ENCODE data around the gene YPEL2. TPM values are rescaled to one million over a fixed set of nuclear protein-coding genes. Genes with fewer than 3 reads are reported as not detected.

Gene YPEL2
- total and polyA plus RNA-seq, 2 donors (not counting 1 experiment from before 2014, with no cell fraction given) = 4.8 to 7.8 TPM

- no peak overlapping the region for H3K4me2 ChIP-seq (ENCODE audit: extremely low read depth, insufficient read depth, low read length)
- H3K9ac ChIP-seq (ENCODE audit: insufficient read depth, low read length) = no peak overlapping the region
- H4K20me1 ChIP-seq (ENCODE audit: control insufficient read depth, extremely low read depth, insufficient read depth, low read length) = no peaks in the 10 kb centered on the region
- peaks cover 35% of the 10 kb centered on the region for H3K4me1 ChIP-seq (ENCODE audit: control insufficient read depth, extremely low read depth, insufficient read depth, low read length)
- no peaks in the 10 kb centered on the region for H3K9me3 ChIP-seq (ENCODE audit: control insufficient read depth, insufficient read depth, low read depth, low read length)
- no peak overlapping the region for H3K27ac ChIP-seq (ENCODE audit: insufficient read depth, low read length)
- H3K36me3 ChIP-seq (ENCODE audit: control insufficient read depth, insufficient read depth, low read length) = no peaks in the 10 kb centered on the region
- no peak overlapping the region for H3K4me3 ChIP-seq (replicated peaks in 1 of 4; ENCODE audit: control extremely low read depth in 1 of 4, insufficient read depth in 1 of 4, low read depth in 3 of 4, low read length in 4 of 4)
- TF ChIP-seq CTCF (conservative IDR thresholded peaks at IDR 0.05 in 1 of 2, IDR thresholded peaks at IDR 0.05 in 1 of 2; ENCODE audit: low read depth in 1 of 2, low read length in 2 of 2) (no peak), EZH2 (IDR thresholded peaks at IDR 0.05; ENCODE audit: low read length, missing control alignments) (no peak)
- no peaks in the 10 kb centered on the region for H3K27me3 ChIP-seq (ENCODE audit: control insufficient read depth, insufficient read depth, low read length)
- no peak for DNase-seq (ENCODE audit: low read depth in 2 of 2)
- no peaks in the 10 kb centered on the region for H3K79me2 ChIP-seq (ENCODE audit: control insufficient read depth, insufficient read depth, low read length)
- H2AFZ ChIP-seq (ENCODE audit: low read length) = no peak overlapping the region
Observed at GRCh38 chr17:59368218-59368857, 36.9 kb downstream of the YPEL2 start.

GRCh38 chr17:59369031-59369975, 37.8 kb downstream of the YPEL2 start:
- no peak overlapping the region for H3K4me2 ChIP-seq (ENCODE audit: extremely low read depth, insufficient read depth, low read length)
- TF ChIP-seq CTCF (conservative IDR thresholded peaks at IDR 0.05 in 1 of 2, IDR thresholded peaks at IDR 0.05 in 1 of 2; ENCODE audit: low read depth in 1 of 2, low read length in 2 of 2) (no peak), EZH2 (IDR thresholded peaks at IDR 0.05; ENCODE audit: low read length, missing control alignments) (no peak)

DNA sequence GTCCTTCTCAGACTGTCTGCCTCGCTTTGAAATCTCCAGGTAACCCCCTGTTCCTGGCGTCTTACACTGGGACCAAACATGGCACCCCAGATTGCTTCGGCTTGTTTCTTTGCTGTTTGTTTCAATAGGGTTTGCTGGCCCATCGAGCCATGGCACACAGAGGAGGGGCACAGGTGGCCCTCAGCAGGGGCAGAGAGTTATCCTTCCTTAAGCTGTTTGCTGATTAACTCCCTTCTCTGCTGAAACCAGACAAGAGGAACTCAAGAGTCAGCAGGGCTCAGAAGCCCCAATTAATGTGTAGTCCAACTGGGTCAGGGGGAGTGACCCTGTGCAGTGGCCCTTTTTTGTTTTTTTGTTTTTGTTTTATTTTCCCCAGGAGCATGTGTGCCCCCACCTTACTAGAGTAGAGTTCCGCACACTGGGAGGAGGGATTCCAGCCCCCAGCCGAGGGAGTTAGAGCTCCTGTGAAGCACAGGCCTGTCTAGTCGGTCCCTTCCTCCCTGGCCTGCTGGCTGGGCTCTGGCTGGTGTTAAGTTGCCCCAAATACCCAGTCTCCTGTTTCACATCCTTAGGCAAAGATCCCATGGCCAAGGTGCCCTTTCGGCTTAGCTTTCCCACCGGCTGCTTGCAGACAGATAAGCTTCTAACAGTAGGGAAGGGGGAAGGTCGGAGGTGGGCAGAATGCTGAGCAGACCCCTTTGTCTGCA, 39.3 kb downstream of the YPEL2 start:
- H4K20me1 ChIP-seq (ENCODE audit: control insufficient read depth, extremely low read depth, insufficient read depth, low read length) = no peaks in the 10 kb centered on the region
- H3K9ac ChIP-seq (ENCODE audit: insufficient read depth, low read length) = no peak overlapping the region
- peaks cover 31% of the 10 kb centered on the region for H3K4me1 ChIP-seq (ENCODE audit: control insufficient read depth, extremely low read depth, insufficient read depth, low read length)
- no peak overlapping the region for H3K27ac ChIP-seq (ENCODE audit: insufficient read depth, low read length)
- H3K4me3 ChIP-seq (replicated peaks in 1 of 4; ENCODE audit: control extremely low read depth in 1 of 4, insufficient read depth in 1 of 4, low read depth in 3 of 4, low read length in 4 of 4) = no peak overlapping the region
- H3K9me3 ChIP-seq (ENCODE audit: control insufficient read depth, insufficient read depth, low read depth, low read length) = no peaks in the 10 kb centered on the region
- H3K4me2 ChIP-seq (ENCODE audit: extremely low read depth, insufficient read depth, low read length) = no peak overlapping the region
- TF ChIP-seq EZH2 (IDR thresholded peaks at IDR 0.05; ENCODE audit: low read length, missing control alignments) = no peak
- no peak for TF ChIP-seq CTCF (conservative IDR thresholded peaks at IDR 0.05 in 1 of 2, IDR thresholded peaks at IDR 0.05 in 1 of 2; ENCODE audit: low read depth in 1 of 2, low read length in 2 of 2)
- no peaks in the 10 kb centered on the region for H3K27me3 ChIP-seq (ENCODE audit: control insufficient read depth, insufficient read depth, low read length)
- no peak overlapping the region for H2AFZ ChIP-seq (ENCODE audit: low read length)
- H3K79me2 ChIP-seq (ENCODE audit: control insufficient read depth, insufficient read depth, low read length) = no peaks in the 10 kb centered on the region
- no peaks in the 10 kb centered on the region for H3K36me3 ChIP-seq (ENCODE audit: control insufficient read depth, insufficient read depth, low read length)
- DNase-seq (ENCODE audit: low read depth in 2 of 2) = no peak

More at GRCh38 chr17:59369031-59369975, 37.8 kb downstream of the YPEL2 start:
- H3K27me3 ChIP-seq (ENCODE audit: control insufficient read depth, insufficient read depth, low read length) = no peaks in the 10 kb centered on the region
- no peaks in the 10 kb centered on the region for H3K9me3 ChIP-seq (ENCODE audit: control insufficient read depth, insufficient read depth, low read depth, low read length)
- no peak overlapping the region for H3K27ac ChIP-seq (ENCODE audit: insufficient read depth, low read length)
- H3K79me2 ChIP-seq (ENCODE audit: control insufficient read depth, insufficient read depth, low read length) = no peaks in the 10 kb centered on the region
- no peak overlapping the region for H3K9ac ChIP-seq (ENCODE audit: insufficient read depth, low read length)
- H3K4me1 ChIP-seq (ENCODE audit: control insufficient read depth, extremely low read depth, insufficient read depth, low read length) = peaks cover 35% of the 10 kb centered on the region
- DNase-seq (ENCODE audit: low read depth in 2 of 2) = peak in 1 of 2 donors; percentile 78
- no peaks in the 10 kb centered on the region for H3K36me3 ChIP-seq (ENCODE audit: control insufficient read depth, insufficient read depth, low read length)
- no peaks in the 10 kb centered on the region for H4K20me1 ChIP-seq (ENCODE audit: control insufficient read depth, extremely low read depth, insufficient read depth, low read length)
- H2AFZ ChIP-seq (ENCODE audit: low read length) = no peak overlapping the region
- H3K4me3 ChIP-seq (replicated peaks in 1 of 4; ENCODE audit: control extremely low read depth in 1 of 4, insufficient read depth in 1 of 4, low read depth in 3 of 4, low read length in 4 of 4) = no peak overlapping the region
